Activated CD8-positive, alpha-beta memory T cell treated with anti-CD3 and anti-CD28 coated beads, Interleukin-2, amount 50 U/mL, for 1 hour (primary cell): ENCODE data around the gene FAM171A2.
"Not testable (repeated sequence)": the region's sequence is repeated elsewhere in the genome, so short reads cannot be mapped to it uniquely, and the experiment has no call there.

Source experiments
- DNase-seq: peaks from one replicate; pipeline ENCODE4 v3.0.0-alpha.2; 2020; ENCODE audit errors: extremely low read depth

The FAM171A2 gene

DNA sequence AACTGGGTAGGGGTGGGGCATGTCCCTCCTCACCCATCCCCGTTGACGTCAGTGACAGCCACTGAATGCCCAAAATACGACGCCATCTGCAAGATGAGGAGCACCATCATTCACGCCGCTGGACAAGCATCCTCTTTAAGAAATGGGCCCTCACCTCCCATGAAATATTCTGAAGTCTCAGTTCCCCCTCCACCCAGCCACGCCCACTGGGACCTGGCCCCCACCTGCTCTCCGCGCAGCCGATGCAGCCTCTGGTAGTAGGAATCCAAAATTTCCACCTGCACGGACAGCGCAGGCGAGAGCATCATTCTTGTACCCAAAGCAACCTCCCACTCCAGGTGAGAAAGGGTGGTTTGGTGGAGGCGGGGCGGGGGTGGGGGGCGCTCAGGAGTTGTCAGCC is 20.2 kb upstream of the FAM171A2 start:
- no peak for DNase-seq

DNA sequence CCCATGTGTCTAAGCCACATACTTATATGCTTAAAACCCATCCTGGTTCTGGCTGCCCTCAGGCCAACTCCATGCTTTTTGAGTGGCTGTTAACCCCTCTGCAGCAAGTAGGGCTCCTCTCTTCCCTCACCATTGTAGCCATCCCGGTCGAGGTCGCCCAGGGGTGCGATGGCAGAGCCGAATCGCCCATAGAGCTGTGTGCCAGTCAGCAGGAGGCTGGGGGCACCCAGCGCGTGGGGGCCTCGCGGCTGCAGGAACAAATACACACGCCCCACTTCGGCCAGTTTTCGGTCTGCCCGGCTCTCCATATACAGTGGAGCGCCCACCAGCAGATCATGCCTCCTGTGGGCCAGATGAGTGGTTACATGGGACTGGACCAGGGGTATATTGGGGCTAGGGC is 19.7 kb upstream of the FAM171A2 start:
- no peak for DNase-seq

DNA sequence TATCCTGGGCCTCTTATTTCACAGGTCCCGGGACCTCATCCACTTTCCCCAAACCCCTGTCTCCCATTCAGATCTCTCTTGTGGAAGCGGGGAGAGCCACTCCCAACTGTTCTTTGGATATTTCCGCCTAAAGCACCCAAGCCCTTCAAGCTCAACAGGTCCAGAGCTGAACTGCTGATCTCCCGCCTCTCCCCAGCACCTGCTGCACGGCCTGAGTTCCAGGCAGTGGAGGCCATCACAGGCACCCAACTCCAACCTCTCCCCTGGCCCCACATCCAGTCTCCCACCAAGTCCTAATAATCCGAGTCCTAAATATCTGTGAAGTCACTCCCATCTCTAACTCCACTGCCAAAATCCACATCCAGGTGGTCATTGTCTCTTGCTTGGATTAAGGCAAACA is 19.3 kb upstream of the FAM171A2 start:
- no peak for DNase-seq

DNA sequence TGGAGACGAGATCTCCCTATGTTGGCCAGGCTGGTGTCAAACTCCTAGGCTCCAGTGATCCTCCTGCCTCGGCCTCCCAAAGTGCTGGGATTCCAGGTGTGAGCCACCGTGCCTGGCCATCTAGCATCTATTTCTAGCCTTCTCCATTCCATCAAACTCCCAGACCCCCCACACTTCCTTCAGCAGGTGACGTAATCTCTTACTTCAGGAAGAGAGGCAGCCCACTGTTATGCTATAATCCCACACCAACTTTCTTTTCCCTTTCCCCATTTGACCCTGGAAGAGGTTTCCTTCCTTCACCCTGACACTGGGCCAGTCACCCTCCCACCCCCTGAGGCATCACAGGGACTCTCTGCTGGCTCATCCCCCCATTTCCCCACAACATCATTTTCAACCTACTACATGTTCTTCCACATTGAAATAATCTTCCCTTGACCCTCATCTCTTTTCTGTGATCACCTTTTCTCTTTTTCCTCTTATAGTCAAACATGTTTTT is 18.2 kb upstream of the FAM171A2 start:
- no peak for DNase-seq

DNA sequence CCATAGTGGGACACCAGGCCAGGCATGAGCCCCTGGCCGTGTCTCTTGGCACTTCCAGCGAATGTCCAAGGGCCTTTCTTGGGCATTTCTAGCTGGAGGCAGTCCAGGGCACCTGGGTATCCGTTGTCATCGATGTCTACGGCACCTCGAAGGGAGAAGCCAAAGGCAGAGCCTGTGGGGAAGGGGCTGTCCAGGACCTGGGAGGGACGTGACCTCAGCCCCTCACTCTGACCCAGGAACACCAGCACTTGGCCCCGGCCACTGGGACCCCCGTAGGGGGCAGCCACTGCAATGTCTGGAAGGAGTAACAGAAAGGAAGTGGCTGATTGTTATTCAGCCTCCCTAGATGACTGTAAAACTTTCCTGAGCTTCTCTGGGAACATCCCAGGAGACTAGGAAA is 17.1 kb upstream of the FAM171A2 start:
- no peak for DNase-seq

DNA sequence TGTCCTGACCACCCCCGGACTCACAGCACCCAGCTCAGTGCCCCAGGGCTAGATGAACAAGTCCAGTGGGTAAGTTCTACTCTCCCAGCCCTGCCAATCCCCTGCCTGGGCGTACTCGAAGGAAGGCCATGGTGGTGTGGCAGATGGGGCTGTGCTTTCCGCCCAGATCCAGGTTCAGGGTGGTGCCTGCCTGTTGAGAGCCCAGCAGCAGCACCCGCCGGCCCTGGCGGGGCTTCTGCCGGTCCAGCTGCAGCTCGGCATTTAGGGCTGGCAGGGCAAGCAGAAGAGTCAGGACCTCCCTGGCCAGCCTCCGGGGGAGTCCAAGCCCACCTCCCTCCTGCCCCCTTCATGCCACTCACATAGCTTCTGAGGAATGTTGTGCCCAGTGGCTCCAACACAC is 16.2 kb upstream of the FAM171A2 start:
- DNase-seq, result no peak

DNA sequence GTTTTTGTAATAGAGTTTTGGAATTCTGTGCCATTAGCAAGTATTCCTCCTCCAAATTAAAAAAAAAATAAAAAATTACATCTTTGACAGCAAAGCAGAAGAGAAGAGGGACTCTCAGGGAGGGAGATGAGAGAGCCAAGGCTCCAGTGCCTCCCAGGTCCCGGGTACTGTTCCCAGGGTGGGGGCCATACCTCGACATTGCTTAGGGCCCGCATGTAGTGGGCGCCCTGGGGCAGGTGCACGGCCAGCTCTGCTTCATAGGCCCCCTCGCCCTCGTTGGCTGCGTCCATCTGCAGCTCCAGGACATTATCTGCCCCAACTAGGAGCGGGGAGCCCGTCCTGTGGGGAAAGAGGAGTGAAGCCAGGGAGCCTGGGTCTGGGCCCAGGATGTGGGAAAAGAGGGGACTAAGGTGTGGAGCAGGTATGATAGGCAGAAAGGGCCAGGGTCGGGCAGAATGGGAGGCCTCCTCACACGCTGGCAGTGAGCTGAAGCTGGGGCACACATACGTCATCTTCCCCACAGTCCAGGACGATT is 14.6 kb upstream of the FAM171A2 start:
- DNase-seq, result no peak

DNA sequence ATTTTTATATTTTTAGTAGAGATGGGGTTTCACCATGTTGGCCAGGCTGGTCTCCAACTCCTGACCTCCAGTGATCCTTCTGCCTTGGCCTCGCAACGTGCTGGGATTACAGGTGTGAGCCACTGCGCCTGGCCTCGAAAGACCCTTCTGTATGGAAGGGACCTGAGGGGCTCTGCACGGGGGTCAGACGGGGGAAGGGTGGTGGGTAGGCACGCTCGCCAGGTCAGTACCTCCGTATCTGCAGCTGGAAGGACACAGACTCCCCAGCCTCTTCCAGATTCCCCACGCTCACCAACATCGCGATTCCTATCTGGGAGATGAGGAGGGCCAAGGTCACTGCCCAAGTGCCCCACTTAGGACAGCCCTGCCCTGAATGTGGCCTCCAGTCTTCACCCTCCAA is 13.1 kb upstream of the FAM171A2 start:
- no peak for DNase-seq

DNA sequence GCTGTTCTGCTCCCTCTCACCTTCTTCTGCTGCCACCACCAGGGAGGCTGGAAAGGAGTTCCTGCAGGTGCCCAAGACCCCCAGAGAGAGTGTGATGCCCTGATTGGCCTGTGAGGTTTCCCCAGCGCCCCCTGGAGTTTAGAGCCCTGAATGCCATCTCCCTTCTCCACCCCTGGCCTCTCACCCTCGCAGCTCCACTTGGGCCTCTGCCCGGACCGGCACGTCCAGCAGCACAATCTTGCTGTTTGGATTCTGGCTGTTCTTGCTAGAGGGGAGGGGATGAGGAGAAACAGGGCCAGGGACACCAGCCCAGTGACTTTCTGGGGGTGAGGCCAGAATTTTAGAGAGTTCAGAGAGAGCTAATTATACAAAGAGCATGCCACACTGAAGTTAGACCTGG is 12.5 kb upstream of the FAM171A2 start:
- DNase-seq, result no peak

DNA sequence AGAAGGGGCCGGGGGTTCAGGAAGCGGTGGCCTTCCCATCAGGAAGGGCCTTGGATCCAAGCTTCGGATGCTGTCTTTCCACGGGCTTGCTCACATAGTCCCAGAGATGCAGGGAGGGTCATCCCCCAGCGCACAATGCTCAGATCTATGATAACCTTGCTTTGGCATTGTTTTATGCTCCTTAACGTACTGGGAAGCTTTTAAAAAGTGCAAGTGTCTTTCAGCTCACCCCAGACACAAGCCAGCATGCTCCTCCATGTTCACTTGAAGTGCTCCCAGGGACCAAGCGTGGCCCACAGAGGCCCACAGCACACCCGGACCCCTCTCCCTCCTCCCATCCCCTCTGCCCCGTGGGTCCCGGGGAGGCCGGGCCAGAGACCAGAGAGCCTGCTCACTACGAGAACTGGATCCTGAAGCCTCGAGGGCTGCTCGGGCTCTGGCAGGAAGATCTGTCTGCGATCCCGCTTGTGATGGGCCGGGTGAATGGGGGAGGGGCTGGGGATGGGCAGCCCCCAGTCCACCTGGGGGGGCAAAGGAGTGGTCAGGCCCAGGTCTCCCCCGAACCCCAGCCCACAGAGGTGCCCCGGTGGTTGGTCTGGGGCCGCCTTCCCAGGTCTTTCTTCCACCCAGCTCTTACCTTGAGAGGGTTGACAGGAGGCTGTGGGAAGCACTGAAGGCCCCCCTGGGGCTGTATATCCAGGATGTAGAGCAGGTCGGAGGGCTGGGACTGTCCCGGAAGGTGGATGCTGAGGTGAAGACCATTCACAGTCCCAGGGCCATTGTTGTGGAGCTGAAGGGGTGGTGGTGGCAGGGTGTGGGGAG is 11.8 kb upstream of the FAM171A2 start:
- DNase-seq, result no peak

DNA sequence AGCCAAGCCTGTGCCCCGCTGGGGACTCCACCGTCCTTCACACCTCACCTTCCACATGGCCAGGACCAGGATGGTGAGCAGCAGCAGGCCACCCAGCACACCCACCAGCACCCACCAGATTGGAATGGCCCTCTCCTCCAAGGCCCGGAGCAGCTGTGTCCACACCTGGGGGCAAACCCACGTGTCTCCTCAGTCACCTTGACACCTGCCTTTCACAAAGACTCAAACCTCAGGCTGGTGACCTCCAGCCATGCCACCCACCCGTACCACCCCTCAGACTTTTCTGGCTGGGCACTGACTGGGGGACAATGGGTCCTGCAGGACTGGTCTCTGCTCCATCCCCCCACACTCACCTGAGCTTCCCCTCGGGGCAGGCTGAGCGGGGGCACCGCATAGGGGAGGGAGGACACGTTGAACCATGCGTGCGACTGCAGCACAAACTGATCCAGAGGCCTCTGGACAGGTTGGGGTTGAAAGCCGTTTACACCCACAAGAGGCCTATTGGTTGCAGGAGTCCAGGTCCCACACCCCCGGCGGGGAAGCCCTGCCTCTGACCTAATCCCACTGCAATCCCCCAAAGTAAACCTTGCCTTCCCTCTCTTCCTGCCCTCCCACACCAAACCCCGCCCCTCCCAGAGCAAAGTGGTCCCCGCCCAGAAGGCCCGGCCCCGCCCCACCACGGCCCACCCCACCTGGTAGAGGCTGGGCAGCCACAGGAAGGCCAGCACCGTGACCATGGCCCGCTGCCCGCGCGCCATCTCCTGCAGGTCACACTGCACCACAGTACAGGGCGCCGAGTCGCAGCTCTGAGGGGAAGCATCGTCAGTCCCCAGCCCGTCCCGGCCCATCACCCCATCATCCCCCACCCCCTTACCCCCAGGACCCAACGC is 10.9 kb upstream of the FAM171A2 start:
- no peak for DNase-seq

DNA sequence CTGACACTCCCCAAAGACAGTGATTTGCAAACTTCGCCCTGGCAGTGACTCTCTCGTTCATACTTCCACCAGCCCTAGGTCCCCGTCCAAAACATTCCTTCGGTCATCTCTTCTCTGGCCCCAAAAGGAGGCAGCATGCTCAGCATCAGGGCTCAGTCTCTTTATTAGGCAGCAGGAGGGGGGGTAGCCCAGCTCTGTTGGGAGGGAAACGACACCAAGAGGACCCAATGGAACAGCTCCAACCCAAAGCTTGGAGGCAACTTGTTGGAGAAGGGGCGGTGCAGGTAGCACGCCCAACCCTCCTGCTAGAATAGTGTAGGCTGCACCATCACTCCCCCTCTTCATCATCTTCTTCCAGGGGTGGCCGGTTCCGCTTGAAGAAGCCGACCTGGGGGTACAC is 8.4 kb upstream of the FAM171A2 start:
- no peak for DNase-seq

DNA sequence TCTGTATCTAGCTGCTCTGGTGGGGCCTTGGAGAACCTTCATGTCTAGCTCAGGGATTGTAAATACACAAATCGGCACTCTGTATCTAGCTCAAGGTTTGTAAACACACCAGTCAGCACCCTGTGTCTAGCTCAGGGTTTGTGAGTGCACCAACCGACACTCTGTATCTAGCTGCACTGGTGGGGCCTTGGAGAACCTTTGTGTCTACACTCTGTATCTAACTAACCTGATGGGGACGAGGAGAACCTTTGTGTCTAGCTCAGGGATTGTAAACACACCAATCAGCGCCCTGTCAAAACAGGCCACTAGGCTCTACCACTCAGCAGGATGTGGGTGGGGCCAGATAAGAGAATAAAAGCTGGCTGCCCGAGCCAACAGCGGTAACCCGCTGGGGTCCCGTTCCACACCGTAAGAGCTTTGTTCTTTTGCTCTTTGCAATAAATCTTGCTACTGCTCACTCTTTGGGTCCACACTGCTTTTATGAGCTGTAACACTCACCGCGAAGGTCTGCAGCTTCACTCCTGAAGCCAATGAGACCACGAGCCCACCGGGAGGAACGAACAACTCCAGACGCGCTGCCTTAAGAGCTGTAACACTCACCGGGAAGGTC is 5.9 kb upstream of the FAM171A2 start:
- DNase-seq, result not testable (repeated sequence)

DNA sequence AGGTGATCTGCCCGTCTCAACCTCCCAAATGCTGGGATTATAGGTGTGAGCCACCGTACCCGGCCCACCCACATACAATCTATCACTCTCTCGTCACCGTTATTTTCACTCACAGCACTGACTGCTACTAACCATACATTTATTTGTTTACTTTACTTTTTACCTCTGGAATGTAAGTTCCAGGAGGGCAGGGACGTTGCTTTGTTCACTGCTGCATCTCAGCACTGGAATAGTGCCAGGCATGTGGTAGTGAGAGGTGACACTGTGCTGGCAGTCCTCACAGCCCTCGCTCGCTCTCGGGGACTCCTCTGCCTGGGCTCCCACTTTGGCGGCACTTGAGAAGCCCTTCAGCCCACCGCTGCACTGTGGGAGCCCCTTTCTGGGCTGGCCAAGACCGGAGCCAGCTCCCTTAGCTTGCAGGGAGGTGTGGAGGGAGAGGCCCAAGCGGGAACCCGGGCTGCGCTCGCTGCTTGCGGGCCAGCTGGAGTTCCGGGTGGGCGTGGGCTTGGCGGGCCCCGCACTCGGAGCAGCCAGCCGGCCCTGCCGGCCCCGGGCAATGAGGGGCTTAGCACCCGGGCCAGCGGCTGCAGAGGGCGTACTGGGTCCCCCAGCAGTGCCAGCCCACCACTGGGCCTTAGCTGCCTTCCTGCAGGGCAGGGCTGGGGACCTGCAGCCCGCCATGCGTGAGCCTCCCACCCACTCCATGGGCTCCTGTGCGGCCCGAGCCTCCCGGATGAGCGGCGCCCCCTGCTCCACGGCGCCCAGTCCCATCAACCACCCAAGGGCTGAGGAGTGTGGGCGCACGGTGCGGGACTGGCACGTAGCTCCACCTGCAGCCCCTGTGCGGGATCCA is 5.0 kb upstream of the FAM171A2 start:
- DNase-seq, result not testable (repeated sequence)

DNA sequence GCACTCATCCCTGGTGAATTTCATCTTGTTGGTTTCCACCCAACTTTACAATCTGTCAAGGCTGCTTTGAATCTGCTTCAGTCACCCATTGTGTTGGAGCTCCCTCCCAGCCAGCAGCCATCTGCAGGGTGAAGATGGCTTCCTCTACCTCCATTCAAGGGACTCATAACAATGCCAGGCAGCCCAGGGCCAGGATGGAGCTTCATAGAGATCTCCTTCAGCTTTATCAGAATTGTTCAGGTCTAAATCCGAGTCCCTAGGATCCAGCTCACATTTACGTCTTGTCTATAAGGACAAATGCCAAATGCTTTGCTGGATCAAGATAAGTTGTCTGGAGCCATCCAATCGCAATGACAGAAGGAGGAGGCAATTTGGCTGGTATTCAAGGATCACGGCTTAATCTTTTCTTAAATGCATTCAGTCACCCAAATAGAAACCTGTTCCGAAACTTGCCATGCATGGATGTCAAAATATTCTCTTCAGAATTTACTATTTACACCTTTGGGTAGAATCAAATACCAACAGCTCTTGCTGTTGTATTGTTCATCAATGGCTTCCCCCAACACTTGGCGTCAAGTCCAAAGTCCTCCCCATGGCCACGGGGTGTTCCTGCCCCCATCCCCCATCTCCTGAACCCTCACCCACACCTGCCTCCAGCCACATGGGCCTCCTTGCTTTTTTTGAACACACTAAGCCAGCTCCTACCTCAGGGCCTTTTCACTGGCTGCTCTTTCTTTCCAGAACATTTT is 3.8 kb upstream of the FAM171A2 start:
- no peak for DNase-seq

DNA sequence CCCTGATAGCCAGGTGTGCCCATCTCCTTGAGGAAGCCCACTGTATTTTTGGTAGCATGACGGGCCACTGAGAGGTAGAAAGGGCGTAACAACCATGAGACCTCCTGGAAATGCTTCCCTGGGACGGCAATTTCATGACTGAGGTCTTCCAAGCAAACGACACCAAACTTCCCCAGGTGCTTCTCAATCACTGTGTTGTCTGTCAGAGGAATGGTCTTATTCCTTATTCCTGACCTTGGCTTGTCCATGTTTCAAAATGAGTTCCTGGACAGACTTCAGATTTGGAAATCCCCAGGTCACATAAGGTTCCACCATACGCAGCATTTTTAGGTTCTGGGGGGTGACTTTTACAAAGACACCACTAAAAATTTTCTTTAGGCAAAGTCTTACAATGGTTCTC is 1.4 kb upstream of the FAM171A2 start:
- not testable (repeated sequence) for DNase-seq

DNA sequence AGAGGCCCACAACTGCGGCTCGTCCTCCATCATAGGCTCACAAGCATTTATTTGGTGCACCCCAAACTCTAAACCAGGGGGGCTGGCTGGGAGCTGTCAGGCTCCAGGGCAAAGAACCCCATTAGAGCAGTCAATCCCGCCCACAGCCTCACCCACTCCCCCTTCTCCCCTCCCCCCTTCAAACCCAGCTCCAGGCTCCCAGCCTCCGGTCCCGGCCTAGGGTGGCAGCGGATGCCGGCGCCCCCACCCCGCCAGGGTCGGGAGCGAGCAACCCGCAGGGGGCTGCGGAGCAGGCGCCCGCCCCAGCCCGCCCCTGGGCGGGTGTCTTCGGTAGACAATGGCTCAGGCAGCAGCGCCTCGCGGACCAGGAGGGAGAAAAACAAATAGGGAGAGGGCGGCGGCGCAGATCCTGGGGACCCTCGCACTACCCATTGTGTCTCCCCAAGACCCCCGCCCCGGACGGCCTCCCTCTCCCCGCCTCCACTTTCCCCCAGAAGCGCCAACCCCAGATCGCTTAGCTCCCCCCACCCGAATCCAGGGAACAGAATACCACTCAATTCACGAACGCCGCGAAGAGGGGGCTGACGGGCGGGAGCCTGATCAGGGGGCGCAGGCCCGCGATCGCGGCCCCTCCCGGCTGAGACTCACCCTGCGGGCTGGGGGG is 572 bp downstream of the FAM171A2 start:
- no peak for DNase-seq

DNA sequence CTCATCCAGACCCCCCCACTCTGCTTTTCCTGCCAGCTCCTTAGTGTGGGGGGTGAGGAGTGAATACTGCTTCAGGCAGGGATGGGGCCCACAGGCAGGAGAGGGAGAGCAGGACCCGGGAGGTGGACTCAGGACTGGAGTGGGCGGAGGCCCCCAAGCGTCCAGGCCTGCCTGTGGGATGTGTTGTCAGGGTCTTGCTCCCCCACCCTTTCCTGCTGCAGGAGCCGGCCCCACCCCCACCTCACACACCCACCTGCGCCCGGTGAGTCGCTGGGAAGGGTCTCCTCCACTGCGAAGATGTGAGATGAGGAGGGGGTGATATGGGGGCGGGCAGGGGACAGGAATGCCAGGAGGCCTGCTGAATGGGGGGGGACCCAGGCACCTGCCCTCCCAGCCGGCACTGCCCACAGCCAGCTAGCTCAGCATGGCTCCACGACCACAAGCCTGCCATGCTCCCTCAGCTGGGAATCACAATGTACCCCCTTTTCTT is 1.1 kb downstream of the FAM171A2 start:
- no peak for DNase-seq
